ENCODE data around the gene HCFC1R1.

Gene HCFC1R1

GRCh38 chr16:3015865-3016521 is 7.7 kb downstream of the HCFC1R1 start:
- no peak for TF ChIP-seq FOXP2 (optimal IDR thresholded peaks at IDR 0.05; ENCODE audit: borderline replicate concordance, extremely low read depth, extremely low read length, insufficient read depth)
- no peak for TF ChIP-seq REST (IDR thresholded peaks at IDR 0.05; ENCODE audit: insufficient read depth in 1 of 2, low read depth in 2 of 2, low read length in 2 of 2)
- no peak for TF ChIP-seq TAF1 (IDR thresholded peaks at IDR 0.05; ENCODE audit: borderline replicate concordance, insufficient read depth, low read length)
- TF ChIP-seq SIN3A (IDR thresholded peaks at IDR 0.05; ENCODE audit: borderline replicate concordance, insufficient read depth, low read length), result no peak
- no peak for TF ChIP-seq POLR2AphosphoS5 (IDR thresholded peaks at IDR 0.05; ENCODE audit: low read depth, low read length)

GRCh38 chr16:3014971-3015370 is 8.8 kb downstream of the HCFC1R1 start:
- TF ChIP-seq FOXP2 (optimal IDR thresholded peaks at IDR 0.05; ENCODE audit: borderline replicate concordance, extremely low read depth, extremely low read length, insufficient read depth) (no peak), SIN3A (IDR thresholded peaks at IDR 0.05; ENCODE audit: borderline replicate concordance, insufficient read depth, low read length) (no peak), POLR2AphosphoS5 (IDR thresholded peaks at IDR 0.05; ENCODE audit: low read depth, low read length) (no peak), REST (IDR thresholded peaks at IDR 0.05; ENCODE audit: insufficient read depth in 1 of 2, low read depth in 2 of 2, low read length in 2 of 2) (no peak), TAF1 (IDR thresholded peaks at IDR 0.05; ENCODE audit: borderline replicate concordance, insufficient read depth, low read length) (no peak)

- TF ChIP-seq REST (IDR thresholded peaks at IDR 0.05; ENCODE audit: insufficient read depth in 1 of 2, low read depth in 2 of 2, low read length in 2 of 2) (no peak), TAF1 (IDR thresholded peaks at IDR 0.05; ENCODE audit: borderline replicate concordance, insufficient read depth, low read length) (no peak), SIN3A (IDR thresholded peaks at IDR 0.05; ENCODE audit: borderline replicate concordance, insufficient read depth, low read length) (no peak), POLR2AphosphoS5 (IDR thresholded peaks at IDR 0.05; ENCODE audit: low read depth, low read length) (no peak), FOXP2 (optimal IDR thresholded peaks at IDR 0.05; ENCODE audit: borderline replicate concordance, extremely low read depth, extremely low read length, insufficient read depth) (no peak)
These were observed 9.6 kb downstream of the HCFC1R1 start for GRCh38 chr16:3013998-3014690.

GRCh38 chr16:3013491-3013951 is 10.2 kb downstream of the HCFC1R1 start:
- TF ChIP-seq POLR2AphosphoS5 (IDR thresholded peaks at IDR 0.05; ENCODE audit: low read depth, low read length) (no peak), TAF1 (IDR thresholded peaks at IDR 0.05; ENCODE audit: borderline replicate concordance, insufficient read depth, low read length) (no peak), REST (IDR thresholded peaks at IDR 0.05; ENCODE audit: insufficient read depth in 1 of 2, low read depth in 2 of 2, low read length in 2 of 2) (no peak), FOXP2 (optimal IDR thresholded peaks at IDR 0.05; ENCODE audit: borderline replicate concordance, extremely low read depth, extremely low read length, insufficient read depth) (no peak), SIN3A (IDR thresholded peaks at IDR 0.05; ENCODE audit: borderline replicate concordance, insufficient read depth, low read length) (no peak)
